Measurements from ENCODE around the gene HDLBP.
"Not testable (repeated sequence)": the region's sequence is repeated elsewhere in the genome, so short reads cannot be mapped to it uniquely, and the experiment has no call there.

The HDLBP gene

DNA sequence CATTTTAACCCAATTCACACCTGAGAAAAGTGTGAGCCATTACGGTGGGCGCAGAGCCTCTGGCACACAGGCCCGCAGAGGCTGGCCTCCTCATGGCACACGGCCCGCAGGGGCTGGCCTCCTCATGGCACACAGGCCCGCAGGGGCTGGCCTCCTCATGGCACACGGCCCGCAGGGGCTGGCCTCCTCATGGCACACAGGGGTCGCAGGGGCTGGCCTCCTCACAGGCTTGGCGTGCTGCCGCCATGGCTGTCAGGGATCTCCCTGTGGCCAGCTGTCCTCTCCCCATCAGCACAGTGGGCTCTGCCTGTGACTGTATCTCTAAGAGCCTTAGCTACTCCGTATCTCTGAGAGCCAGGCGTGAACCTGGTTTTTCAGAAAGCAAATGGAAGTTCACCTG is 102.4 kb downstream of the HDLBP start:
- no peak for DNase-seq (ENCODE audit: low spot score)

GRCh38 chr2:241211276-241211675 is 104.2 kb downstream of the HDLBP start:
- no peak for DNase-seq (ENCODE audit: low spot score)

- no peak for DNase-seq (ENCODE audit: low spot score)
These were observed 106.2 kb downstream of the HDLBP start for GRCh38 chr2:241209271-241209670.

DNA sequence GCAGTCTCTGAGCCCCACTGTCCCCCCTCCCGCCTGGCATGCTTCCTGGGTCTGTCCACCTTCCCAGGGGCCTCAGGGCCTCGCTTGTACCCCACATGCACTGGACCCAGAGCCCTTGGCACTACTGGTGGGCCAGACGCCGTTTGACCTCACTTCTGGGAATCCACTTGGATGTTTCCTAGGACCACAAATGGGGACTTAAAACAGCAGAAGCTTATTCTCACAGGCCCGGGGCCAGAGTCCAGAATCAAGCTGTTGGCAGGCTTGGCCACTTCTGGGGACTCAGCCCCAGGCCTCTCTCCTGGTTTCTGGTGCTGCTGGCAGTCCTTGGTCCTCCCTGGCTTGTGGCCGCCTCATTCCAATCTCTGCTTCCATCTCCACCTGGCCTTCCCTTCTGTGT is 107.4 kb downstream of the HDLBP start:
- no peak for DNase-seq (ENCODE audit: low spot score)

- DNase-seq (ENCODE audit: low spot score): no peak
These were observed 107.8 kb downstream of the HDLBP start for GRCh38 chr2:241207641-241208040.

DNA sequence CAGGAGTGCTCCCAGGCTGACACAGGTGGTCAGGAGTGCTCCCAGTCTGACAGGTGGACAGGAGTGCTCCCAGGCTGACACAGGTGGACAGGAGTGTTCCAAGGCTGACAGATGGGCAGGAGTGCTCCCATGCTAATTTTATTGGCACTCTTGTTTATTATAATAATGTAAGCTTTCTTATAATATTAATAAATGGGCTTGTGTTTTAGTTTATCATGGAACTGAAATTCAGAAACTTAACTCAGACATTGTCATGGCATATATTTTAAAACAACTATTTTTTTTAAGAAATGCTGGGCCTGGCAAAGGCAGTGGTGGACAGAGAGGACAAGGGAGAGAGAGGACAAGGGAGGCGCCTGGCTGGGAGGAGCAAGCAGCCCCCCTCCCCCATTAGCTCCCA is 108.3 kb downstream of the HDLBP start:
- no peak for DNase-seq (ENCODE audit: low spot score)

- no peak for DNase-seq (ENCODE audit: low spot score)
These were observed 110.4 kb downstream of the HDLBP start for GRCh38 chr2:241205086-241205485.

- no peak for DNase-seq (ENCODE audit: low spot score)
These were observed 111.0 kb downstream of the HDLBP start for GRCh38 chr2:241204490-241204889.

GRCh38 chr2:241204010-241204384 is 111.5 kb downstream of the HDLBP start:
- no peak for DNase-seq (ENCODE audit: low spot score)

DNA sequence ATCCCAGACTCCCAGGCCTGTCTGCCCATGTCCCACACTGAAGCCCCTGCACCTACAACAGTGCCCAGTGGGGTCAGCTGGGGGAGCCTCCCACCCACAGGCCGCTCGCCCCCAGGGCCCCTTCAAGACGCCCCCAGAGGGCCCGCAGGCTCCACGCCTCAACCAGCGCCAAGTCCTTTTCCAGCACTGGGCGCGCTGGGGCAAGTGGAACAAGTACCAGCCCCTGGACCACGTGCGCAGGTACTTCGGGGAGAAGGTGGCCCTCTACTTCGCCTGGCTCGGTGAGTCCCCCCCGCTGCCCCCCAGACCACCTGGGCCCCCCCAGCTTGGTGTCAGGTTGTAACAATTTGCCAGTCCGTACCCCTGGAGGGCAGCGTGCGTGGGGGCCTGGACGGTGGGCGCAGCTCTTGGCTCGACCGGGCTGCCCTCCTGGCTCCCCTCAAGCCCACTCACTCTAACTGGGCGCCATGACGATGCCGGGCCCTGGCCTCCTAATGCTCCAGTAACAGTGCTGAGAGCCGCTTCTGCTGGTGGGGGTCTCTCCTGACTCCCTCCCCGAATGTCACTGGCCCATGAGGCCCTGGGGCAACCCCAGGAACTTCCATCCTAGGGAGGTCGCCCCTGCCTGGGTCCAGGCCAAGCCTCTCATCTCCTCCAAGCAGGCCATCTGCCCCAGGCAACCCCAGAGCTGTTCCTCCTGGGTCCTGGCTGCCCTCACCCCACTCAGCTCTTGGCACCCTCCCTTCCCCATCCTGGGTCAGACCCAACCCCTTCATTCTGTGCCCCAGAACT is 112.1 kb downstream of the HDLBP start:
- DNase-seq (ENCODE audit: low spot score): no peak

- no peak for DNase-seq (ENCODE audit: low spot score)
These were observed 112.8 kb downstream of the HDLBP start for GRCh38 chr2:241202681-241203080.

DNA sequence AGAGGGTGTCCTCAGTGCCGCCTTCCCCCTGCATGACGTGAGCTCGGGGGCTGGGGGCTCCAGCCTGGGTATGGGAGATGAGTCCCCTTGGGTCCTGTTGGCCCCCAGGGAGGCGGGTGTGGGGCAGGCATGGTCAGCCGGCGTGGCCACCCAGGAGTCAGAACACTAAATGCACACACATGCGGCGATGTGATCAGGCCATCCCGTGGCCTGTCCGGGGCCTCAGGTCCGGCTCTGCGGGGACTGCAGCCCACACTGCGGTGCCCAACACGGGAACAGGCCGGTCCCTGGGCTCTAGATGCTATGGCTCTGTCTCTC is 113.2 kb downstream of the HDLBP start:
- DNase-seq (ENCODE audit: low spot score): no peak

DNA sequence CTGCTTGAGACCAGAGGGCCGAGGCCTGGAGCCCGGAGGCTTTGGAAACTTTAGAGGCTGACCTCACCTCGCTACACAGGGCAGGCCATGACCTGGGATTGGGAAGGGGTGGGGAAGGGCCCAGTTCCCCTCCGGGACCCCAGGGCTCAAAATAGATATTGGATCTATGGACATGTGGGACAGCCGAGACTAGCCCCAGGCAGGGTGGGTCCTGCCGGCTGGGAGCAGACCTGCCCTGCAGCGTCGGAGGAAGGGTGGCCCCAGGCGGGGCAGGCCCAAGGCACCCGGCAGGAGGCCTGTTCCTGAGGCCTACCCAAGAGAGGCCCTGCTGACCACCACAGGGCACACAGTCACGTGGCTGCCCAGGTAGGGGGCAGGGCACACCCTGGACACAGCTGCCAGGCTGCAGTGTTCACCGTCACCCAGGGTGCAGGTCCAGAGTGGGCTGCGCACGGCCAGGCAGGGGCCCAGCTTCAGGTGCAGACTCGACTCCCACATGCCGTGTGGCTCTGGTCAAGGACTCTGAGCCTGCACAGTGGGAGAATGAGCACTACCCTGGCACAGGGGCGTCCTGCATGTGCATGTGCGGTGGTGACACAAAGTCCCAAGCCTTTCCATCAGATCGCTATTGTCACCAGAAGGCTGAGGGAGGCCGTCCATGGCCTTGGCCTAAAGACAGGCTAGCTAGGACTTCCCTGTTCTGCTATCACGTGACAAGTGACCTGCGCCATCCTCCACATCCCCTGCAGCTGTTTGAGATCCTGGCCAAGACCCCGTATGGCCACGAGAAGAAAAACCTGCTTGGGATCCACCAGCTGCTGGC is 113.8 kb downstream of the HDLBP start:
- DNase-seq (ENCODE audit: low spot score): no peak

DNA sequence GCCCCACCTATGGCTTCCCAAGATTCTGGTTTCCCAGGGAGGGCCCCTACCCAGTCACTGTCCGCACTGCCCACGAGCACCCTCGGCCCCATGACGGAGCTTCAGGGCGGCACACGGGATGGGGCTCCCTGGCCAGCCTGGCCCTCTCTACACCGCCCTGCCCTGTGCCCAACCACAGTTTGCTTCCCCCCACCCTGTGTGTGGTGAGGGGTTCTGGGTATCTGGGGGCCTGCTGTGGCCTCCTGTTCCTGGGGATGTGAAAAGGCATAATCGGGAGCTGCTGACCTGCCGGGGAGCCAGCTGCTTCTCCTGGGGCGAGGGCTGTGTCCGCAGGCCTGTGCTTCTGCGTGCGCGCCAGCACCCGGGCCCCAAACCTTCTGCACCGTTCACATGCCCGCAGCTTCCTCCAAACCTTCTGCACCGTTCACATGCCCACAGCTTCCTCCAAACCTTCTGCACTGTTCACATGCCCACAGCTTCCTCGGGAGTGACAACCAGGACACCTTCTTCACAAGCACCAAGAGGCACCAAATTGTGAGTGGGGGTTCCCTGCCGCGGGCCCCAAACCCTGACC is 114.6 kb downstream of the HDLBP start:
- no peak for DNase-seq (ENCODE audit: low spot score)

- no peak for DNase-seq (ENCODE audit: low spot score)
These were observed 115.3 kb downstream of the HDLBP start for GRCh38 chr2:241199897-241200821.

DNA sequence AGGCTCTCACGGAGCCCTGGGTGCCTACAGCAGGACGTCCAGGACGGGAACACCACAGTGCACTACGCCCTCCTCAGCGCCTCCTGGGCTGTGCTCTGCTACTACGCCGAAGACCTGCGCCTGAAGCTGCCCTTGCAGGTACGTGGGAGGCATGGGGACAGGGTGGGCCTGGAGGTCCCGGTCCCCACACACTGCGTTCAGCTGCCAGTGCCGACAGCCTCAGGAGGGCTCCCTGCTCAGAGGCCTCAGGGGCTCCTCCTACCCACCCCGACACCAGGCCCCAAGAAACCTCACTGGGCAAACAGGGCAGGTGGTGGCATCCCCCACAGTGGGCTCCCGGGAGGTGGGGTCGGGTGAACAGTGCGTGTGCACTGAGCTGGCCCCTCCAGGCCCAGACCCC is 116.2 kb downstream of the HDLBP start:
- DNase-seq (ENCODE audit: low spot score): no peak

GRCh38 chr2:241198381-241199279 is 116.8 kb downstream of the HDLBP start:
- DNase-seq (ENCODE audit: low spot score): no peak

GRCh38 chr2:241197947-241198346 is 117.5 kb downstream of the HDLBP start:
- no peak for DNase-seq (ENCODE audit: low spot score)

DNA sequence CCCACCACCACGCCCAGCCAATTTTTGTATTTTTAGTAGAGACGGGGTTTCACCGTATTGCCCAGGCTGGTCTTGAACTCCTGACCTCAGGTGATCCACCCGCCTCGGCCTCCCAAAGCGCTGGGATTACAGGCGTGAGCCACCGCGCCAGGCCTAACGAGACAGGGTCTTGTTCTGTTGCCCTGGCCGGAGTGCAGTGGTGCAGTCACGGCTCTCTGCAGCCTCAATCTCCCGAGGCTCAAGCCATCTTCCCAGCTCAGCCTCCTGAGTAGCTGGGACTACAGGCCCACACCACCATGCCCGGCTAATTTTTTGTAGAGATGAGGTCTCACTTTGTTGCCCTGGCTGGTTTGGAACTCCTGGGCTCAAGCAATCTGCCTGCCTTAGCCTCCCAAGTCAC is 118.2 kb downstream of the HDLBP start:
- DNase-seq (ENCODE audit: low spot score): not testable (repeated sequence)

DNA sequence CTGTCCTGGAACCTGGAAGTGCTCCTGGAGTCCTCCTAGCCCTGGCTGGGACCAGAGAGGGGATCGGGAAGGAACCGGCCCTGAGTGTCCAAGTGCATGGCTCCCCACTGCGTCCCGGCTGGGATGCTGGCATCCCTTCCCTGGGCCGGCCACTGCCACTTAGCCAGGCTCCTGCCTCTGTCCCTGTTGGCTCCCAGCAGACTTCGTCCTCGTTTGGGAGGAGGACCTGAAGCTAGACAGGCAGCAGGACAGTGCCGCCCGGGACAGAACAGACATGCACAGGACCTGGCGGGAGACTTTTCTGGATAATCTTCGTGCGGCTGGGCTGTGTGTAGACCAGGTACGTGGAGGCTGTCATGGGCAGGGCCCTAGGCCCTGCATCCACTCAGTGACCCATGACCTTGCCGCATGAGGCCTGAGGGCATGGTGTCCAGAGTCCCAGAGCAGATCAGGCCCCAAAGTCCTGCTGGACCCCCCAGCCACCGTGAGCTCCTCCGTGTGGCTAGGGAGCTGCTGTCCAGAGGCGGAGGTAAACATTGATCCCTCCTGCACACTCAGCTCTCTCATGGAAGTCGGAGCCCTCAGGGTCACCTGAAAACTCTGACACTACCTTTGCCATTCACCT is 119.9 kb downstream of the HDLBP start:
- DNase-seq (ENCODE audit: low spot score): no peak

DNA sequence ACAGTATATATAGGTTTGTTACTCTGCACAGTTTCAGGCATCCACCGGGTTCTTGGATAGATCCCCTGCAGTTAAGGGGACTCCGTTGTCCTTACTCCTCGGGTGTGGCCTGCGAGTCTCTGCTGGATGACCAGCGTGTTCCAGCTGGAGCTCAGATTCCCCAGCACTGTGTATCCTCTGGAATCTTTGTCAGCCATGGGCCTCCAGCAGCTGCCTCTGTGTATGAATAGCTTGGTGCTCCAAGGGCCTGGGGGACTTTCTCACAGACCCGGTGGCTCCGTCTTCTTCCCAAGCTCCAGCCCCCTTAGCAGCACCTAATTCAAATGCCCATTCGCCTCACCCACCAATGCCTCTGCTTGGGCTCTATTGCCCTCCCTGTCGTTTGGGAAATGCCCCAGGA is 120.7 kb downstream of the HDLBP start:
- DNase-seq (ENCODE audit: low spot score): no peak
